Prostate gland (tissue), 2 donors: ENCODE measurements around the gene JARID2. TPM values are rescaled to one million over a fixed set of nuclear protein-coding genes. Genes with fewer than 3 reads are reported as not detected.

Experiments
- DNase-seq: peaks from one replicate; pipeline ENCODE4 v3.0.0-alpha.2; 2019; ENCODE audit warnings: low spot score
- H3K27ac ChIP-seq, 2 donors: fragments of 200-600 bp; sonication (generic); 2 replicates each; pipeline ENCODE4 v1.5.1; 2017 to 2019
- H3K27me3 ChIP-seq: fragments of 200-600 bp; sonication (generic); replicated peaks from 2 replicates; pipeline ENCODE4 v1.5.1; 2019; ENCODE audit not compliant: insufficient read depth
- H3K36me3 ChIP-seq, 2 donors: fragments of 200-600 bp; sonication (generic); 1 replicate in 1 of 2; 2 replicates in 1 of 2; pipeline versions ENCODE4 v1.5.1 to v1.8.1; 2017 to 2019
- H3K4me1 ChIP-seq: fragments of 200-600 bp; sonication (generic); replicated peaks from 2 replicates; pipeline ENCODE4 v1.5.1; 2019
- H3K4me3 ChIP-seq, 2 donors: fragments of 200-600 bp; sonication (generic); 2 replicates each; pipeline ENCODE4 v1.5.1; 2017 to 2019
- H3K9me3 ChIP-seq: fragments of 200-600 bp; sonication (generic); 2 replicates; pipeline ENCODE4 v1.5.1; 2017
- POLR2A ChIP-seq: fragments of 450-650 bp; IDR thresholded peaks from one replicate; pipeline ENCODE4 v1.6.1; 2016; ENCODE audit warnings: antibody characterized with exemption, mild to moderate bottlenecking
- POLR2AphosphoS5 ChIP-seq: sonication (generic); formaldehyde crosslinking; IDR thresholded peaks from one replicate; pipeline ENCODE4 v1.6.1; 2017; ENCODE audit warnings: antibody characterized with exemption
- WGBS: methylation state at CpG from one replicate; pipeline ENCODE4 v1.1.5; 2018; 5-methylcytosine and 5-hydroxymethylcytosine counted together
- intact Hi-C: fragments of 100-400 bp; cut with DNase I; formaldehyde crosslinking; loops from one replicate; pipeline ENCODE4 v1.14.2; 2022
- total RNA-seq, 2 donors: library from RNA; depleted of rRNA; stranded (reverse); fragments of >200 nt; gene quantifications; one replicate each; pipeline ENCODE4 v1.1.0, GENCODE V29; 2016
- TF ChIP-seq, protein P1 (sequence below), 4 experiments: fragments of 200-600 bp in 2 of 4; fragments of 450-650 bp in 2 of 4; sonication (generic) in 2 of 4; IDR thresholded peaks; 1 replicate in 3 of 4; 2 replicates in 1 of 4; pipeline ENCODE4 v1.5.1; 2016 to 2019; ENCODE audit warnings: antibody characterized with exemption in 4 of 4, mild to moderate bottlenecking in 2 of 4, moderate library complexity in 2 of 4

Gene JARID2
- total RNA-seq, 2 donors from 2014 or later: 7.7 to 35.4 TPM

DNA sequence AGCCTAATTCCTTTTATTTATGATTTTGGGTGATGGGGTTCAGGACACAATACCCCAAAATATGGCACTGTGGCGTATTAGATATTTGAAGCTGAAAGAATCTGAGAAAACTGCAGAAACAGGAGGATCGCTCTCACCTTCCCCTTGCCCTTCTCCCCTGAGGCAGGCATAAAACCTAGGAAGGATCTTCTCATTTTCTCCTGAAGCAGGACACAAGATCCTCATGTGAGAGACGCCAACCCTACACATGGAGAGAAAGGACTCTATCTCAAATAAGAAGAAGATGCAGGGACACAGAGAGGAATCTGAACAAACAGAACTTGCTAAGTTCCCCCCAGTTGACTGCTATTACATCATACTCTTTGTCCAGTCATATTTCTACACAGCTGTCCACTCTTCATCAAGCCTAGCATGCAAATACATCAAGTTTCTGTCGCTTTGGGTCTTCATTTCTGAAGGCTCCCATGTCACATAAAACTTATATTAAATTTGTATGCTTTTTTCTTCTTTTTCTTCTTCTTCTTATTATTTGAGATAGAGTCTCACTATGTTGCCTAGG is 307.9 kb downstream of the JARID2 start:
- Histone ChIP-seq H3K9me3 (no peaks in the 10 kb centered on the region), H3K27ac (no peak overlapping the region), H3K4me3 (no peak overlapping the region), H3K4me1 (no peaks in the 10 kb centered on the region), H3K36me3 (no peaks in the 10 kb centered on the region), H3K27me3 (no peaks in the 10 kb centered on the region)
- WGBS: 86% methylated on average over 4 of the region's 4 CpGs
- no peak for DNase-seq
- intact Hi-C loops: no loop called here
- TF ChIP-seq POLR2A (no peak), POLR2AphosphoS5 (no peak)
- TF ChIP-seq, protein P1, sequence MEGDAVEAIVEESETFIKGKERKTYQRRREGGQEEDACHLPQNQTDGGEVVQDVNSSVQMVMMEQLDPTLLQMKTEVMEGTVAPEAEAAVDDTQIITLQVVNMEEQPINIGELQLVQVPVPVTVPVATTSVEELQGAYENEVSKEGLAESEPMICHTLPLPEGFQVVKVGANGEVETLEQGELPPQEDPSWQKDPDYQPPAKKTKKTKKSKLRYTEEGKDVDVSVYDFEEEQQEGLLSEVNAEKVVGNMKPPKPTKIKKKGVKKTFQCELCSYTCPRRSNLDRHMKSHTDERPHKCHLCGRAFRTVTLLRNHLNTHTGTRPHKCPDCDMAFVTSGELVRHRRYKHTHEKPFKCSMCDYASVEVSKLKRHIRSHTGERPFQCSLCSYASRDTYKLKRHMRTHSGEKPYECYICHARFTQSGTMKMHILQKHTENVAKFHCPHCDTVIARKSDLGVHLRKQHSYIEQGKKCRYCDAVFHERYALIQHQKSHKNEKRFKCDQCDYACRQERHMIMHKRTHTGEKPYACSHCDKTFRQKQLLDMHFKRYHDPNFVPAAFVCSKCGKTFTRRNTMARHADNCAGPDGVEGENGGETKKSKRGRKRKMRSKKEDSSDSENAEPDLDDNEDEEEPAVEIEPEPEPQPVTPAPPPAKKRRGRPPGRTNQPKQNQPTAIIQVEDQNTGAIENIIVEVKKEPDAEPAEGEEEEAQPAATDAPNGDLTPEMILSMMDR (IDR thresholded peaks at IDR 0.05): no peak

DNA sequence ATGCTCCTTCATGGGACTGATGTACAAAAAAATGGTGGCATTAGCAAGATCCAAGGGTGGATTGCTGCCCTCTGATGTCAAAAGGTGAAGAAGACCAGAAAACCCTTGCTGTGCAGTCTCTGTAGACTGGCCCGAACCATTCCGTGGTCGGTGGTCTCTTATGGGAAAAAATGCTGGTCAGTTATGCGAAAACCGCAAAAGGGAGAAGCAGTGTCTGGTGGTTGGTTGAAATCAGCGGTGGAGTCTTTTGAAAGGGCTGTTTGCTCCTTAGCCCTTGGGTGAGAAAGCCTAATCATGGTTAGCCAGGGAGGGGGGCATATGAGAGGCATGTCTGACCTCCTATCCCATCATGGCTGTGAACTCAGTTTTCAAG is 308.8 kb downstream of the JARID2 start:
- 96% methylated on average over 6 of the region's 6 CpGs for WGBS
- Histone ChIP-seq H3K9me3 (no peaks in the 10 kb centered on the region), H3K36me3 (no peaks in the 10 kb centered on the region), H3K4me1 (no peaks in the 10 kb centered on the region), H3K4me3 (no peak overlapping the region), H3K27ac (no peak overlapping the region), H3K27me3 (no peaks in the 10 kb centered on the region)
- intact Hi-C loops: no loop called here
- DNase-seq: no peak
- TF ChIP-seq POLR2AphosphoS5: no peak
- TF ChIP-seq, protein P1 (IDR thresholded peaks at IDR 0.05): no peak
- TF ChIP-seq POLR2A: no peak

DNA sequence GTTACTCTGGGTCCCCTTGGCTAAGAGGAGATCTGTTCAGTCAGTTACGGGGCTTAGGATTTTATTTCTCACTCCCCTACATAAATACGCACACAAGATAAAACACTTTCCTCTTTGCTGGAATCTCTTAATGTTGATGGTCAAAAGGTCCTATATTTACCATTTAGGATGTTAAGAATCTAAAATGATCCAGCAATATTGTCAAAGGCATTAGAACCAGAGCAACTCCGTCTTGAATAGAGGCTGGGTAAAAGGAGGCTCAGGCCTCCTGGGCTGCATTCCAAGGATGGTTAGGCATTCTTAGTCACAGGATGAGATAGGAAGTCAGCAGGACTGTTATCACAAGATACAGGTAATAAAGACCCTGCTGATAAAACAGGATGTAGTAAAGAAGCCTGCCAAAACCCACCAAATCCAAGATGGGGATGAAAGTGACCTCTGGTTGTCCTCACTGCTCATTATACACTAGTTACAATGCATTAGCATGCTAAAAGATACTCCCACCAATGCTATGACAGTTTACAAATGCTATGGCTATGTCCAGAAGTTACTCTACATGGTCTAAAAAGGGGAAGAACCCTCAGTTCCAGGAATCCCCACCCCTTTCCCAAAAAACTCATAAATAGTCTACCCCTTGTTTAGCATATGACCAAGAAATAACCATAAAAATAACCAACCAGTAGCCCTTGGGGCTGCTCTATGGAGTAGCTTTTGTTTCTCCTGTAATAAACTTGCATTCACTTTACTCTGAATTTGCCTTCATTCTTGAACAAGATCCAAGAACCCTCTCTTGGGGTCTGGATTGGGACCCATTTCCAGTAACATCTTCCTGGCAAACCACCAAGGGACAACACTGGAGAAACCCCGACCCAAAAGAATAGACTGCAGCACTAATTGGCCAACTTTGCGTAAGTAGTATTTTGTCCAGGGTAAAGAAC is 309.5 kb downstream of the JARID2 start:
- Histone ChIP-seq H3K4me1 (no peaks in the 10 kb centered on the region), H3K4me3 (no peak overlapping the region), H3K9me3 (no peaks in the 10 kb centered on the region), H3K27ac (no peak overlapping the region), H3K27me3 (no peaks in the 10 kb centered on the region), H3K36me3 (no peaks in the 10 kb centered on the region)
- intact Hi-C loops: no loop called here
- DNase-seq: no peak
- WGBS: 89% methylated on average over 5 of the region's 5 CpGs
- TF ChIP-seq, protein P1 (IDR thresholded peaks at IDR 0.05): no peak
- TF ChIP-seq POLR2A: no peak

DNA sequence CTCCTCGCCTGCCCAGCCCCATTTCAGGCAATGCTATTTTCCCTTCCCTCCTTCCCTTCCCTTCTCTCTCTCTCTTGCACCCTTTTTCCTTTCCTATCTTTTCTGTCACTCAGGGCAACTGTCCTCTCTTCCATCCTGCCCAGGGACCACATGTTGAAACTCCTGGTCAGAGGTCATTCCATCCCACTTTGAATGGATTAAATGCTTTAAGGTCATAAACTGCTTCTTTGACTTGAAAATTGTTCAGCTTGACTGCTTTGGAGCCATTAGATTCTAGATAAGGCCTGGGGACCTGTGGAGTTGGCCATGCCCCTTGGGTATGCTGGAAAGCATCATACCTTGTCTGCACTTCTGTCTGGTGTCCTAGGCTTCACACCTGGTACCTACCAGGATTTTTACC is 310.8 kb downstream of the JARID2 start:
- Histone ChIP-seq H3K27ac (no peak overlapping the region), H3K4me1 (no peaks in the 10 kb centered on the region), H3K4me3 (no peak overlapping the region), H3K36me3 (no peaks in the 10 kb centered on the region), H3K27me3 (no peaks in the 10 kb centered on the region), H3K9me3 (no peaks in the 10 kb centered on the region)
- 95% methylated on average over 1 of the region's 1 CpG for WGBS
- no peak for DNase-seq
- intact Hi-C loops: no loop called here
- TF ChIP-seq POLR2AphosphoS5 (no peak), POLR2A (no peak)
- TF ChIP-seq, protein P1 (IDR thresholded peaks at IDR 0.05): no peak

DNA sequence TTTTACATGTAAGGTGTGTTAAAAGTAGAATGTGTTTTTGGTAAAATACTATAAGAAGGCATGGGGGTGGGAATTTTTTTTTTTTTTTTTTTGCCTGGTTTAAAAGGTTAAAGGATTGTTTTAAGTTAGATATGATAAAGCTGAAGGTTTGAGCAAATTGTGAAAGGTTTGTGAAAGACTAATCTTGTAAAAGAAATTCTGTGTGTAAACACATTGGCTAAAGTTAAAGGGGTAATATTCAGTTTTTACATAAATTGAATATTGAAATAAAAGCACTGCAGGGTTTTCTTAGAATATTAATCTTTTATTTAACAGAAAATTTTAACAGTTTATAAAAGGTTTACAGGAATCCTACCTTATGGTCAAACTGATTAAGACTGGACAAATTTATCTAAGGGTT is 311.3 kb downstream of the JARID2 start:
- intact Hi-C loops: no loop called here
- H3K4me3 ChIP-seq: no peak overlapping the region
- no peaks in the 10 kb centered on the region for H3K36me3 ChIP-seq
- DNase-seq: no peak
- no peaks in the 10 kb centered on the region for H3K4me1 ChIP-seq
- H3K9me3 ChIP-seq: no peaks in the 10 kb centered on the region
- TF ChIP-seq POLR2AphosphoS5: no peak
- no peak for TF ChIP-seq POLR2A
- TF ChIP-seq, protein P1 (IDR thresholded peaks at IDR 0.05): no peak
- H3K27ac ChIP-seq: no peak overlapping the region
- H3K27me3 ChIP-seq: no peaks in the 10 kb centered on the region
